NCI-H69 (cell line): ENCODE results near the gene ADGRF3.
"Not testable (repeated sequence)": the region's sequence is repeated elsewhere in the genome, so short reads cannot be mapped to it uniquely, and the experiment has no call there.

ENCODE experiments used
- DNase-seq: peaks from one replicate; lab custom pipeline; 2025; lab: John Stamatoyannopoulos, UW

Gene ADGRF3

GRCh38 chr2:26349690-26350089 is 3.1 kb upstream of the ADGRF3 start:
- DNase-seq, result no peak

DNA sequence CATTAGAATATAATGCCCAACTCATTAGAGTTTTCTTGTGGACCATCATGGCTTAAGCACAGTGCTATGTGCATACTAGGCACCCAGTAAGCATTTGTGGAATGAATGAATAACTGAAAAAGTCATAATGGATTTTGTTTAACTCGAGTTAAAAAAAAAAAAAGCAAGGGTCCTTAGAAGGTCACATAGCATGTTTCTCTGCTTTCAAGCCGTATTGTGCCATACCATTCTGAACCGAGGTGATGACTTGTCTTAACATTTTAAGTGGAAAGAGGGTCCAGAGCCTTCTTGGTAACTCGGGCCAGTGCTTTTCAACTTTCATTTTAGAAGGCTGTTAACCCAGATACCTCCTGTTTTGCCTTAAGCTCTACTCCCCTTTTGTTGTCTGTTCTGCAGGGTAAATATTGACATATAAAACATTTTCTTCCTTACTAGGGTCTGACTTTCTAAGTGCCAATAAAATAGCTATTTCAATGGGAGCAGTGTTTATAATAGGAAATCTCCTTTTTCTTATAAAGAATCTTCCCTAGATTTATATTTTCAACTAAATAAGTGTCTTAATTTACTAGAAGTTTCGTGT is 787 bp upstream of the ADGRF3 start:
- no peak for DNase-seq

DNA sequence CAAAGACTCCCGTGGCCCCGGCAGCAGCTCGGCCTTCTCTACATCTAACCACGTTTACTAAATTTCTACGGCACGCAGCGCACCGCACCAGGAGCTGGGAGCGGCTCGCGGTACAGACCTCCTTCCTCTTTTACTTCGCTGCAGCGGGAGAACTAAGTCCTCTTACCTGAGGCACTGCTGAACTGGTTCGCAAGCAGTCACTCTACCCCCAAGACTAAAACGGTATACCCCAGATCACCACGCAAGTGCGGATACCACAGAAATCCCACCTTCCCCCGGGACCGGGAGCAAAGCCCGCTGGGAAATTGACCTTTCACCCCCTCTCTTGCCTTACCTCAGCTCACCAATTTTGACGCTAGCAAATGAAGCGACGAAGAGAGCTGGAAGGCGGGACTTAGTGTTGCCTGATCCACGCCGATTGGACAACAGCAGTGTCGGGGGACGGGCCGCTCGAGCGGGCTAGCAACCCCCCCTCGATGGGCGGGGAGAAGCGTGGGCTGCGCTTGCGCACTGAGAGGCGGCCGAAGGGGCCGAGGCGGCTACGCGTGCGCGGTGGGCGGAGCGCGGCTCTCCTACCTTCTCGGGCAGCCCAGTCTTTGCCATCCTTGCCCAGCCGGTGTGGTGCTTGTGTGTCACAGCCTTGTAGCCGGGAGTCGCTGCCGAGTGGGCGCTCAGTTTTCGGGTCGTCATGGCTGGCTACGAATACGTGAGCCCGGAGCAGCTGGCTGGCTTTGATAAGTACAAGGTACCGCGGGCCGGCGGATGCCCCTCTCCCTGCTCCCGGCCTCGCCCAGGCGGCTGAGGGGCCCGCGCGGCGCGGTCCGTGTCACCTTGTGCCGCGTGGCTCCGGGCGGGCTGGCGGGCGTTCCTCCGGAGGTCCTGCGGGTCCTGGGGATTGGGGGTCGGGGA is 790 bp downstream of the ADGRF3 start, which contains the start of gene SELENOI:
Gene SELENOI (plus strand): TSS at position 599 of the 909 bp plus-strand sequence. CDS start 90 bp downstream, at position 689.
- DNase-seq, result peak; percentile 98

DNA sequence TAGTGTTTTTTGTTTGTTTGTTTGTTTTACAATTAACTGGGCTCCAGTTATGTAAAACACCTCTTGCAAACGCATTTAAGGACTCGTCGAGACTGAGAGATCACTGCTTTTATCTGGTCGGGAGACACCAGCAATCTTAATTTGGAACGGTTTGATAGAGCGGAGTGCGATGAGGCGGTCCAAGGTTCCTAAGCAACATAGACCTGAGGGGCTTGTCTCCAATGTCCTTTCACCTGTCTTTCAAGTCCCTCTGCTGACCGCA is 1.4 kb downstream of the ADGRF3 start:
- peak; percentile 61 for DNase-seq

GRCh38 chr2:26344581-26345282 is 1.9 kb downstream of the ADGRF3 start:
- peak; percentile 30 for DNase-seq

GRCh38 chr2:26340831-26341230 is 5.8 kb downstream of the ADGRF3 start:
- no peak for DNase-seq

DNA sequence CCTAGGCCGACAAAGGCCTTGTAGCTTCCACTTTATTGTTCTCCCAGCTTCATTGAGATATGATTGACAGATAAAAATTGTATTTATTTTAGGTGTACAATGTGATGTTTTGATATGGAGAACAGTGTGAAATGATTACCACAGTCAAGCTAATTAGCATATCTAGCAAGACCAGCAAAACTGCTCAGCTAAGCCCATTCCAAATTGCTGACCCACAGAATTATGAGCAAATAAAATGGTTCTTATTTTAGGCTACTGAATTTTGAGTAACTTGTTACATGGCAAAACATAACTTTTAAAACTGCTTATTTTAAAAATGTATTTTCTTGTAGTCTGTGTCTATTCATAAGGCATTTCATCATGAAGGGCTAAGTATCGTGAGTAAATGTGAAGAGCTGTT is 9.3 kb downstream of the ADGRF3 start:
- no peak for DNase-seq

DNA sequence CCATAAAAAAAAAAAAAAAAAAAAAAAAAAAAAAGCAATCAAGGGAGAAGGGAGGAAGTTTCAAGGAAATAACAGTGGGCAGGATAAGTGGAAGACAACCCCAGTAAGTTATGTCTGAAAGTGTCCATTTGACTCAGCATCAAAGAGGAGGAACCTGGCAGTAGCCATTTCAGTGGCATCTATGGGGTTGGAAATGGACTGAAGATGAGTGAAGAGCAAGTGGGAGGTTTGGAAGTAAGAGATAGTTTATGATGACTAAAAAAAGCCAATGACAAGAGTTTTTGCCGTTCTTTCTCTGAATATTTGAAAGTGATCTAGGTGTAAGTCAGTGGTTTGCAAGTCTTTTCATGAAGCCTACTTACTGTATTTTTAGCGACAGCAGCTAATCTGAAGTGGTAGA is 9.9 kb downstream of the ADGRF3 start:
- no peak for DNase-seq

GRCh38 chr2:26335231-26335630 is 11.4 kb downstream of the ADGRF3 start:
- no peak for DNase-seq

DNA sequence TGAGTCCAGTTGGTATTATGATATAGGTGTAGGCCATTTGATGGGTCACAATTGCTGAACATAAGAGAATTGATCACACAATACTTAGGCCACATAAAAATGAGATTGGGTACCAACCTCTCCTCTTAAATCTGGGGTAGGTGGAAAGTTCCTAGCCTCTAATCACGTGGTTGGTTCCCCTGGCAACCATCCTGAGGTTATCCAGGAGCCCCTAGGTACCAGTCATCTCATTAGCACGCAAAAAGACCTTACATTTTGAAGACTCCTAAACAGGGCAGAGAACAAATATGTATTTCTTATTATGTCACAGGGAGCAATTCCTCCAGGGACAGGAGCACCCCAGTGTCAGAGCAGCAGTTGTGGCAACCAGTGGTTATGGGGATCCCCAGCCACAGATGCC is 13.3 kb downstream of the ADGRF3 start:
- DNase-seq, result peak; percentile 13

GRCh38 chr2:26331321-26331720 is 15.3 kb downstream of the ADGRF3 start:
- not testable (repeated sequence) for DNase-seq

DNA sequence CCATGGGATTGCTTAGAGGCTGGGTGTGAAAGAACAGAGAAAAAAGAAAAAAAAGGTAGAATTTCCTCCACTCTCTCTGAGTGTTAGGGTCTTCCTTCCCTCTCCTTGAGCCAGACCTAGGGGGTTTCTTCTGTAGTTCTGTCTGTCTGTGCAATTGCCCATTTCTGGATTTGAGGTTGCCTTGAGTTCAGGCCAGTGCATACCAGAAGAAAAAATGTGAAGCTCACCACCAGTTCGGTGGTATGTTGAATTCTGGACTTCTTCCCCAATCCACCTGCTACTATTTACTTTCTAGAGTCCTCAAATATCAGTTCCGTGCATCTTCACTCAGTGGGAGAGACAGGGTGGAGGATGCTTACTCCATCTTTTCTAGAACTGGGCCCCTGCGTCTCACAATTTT is 16.0 kb downstream of the ADGRF3 start:
- no peak for DNase-seq

DNA sequence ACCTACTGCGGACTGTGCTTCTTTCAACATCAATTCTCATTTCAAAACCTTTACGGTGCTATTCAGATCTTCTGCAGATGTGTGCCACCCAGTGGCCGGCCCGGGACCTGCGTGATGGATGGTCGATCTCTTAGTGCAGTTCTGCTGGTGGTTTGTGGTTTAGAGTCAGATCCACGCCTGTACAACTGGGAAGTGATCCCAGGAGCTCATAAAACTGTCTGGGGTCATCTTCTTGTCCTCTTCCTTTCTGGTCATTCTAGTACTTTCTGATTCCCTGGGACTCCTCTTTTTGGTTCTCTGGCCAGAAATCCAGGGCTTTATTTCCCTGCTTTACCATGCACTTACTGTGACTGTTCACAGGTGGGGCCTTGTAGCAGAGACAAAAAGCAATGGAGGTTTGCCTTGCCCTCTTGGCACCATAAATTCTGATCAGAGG is 16.5 kb downstream of the ADGRF3 start:
- peak; percentile 71 for DNase-seq

- not testable (repeated sequence) for DNase-seq
These were observed 17.5 kb downstream of the ADGRF3 start for GRCh38 chr2:26329083-26329482.

- DNase-seq, result no peak
These were observed 19.0 kb downstream of the ADGRF3 start for GRCh38 chr2:26327291-26328272.

GRCh38 chr2:26326514-26326913 is 20.1 kb downstream of the ADGRF3 start:
- DNase-seq, result no peak

- DNase-seq, result no peak
These were observed 20.7 kb downstream of the ADGRF3 start for GRCh38 chr2:26325851-26326250.

- DNase-seq, result peak; percentile 6
These were observed 21.7 kb downstream of the ADGRF3 start for GRCh38 chr2:26324903-26325302.

- not testable (repeated sequence) for DNase-seq
These were observed 22.1 kb downstream of the ADGRF3 start for GRCh38 chr2:26324479-26324878.

DNA sequence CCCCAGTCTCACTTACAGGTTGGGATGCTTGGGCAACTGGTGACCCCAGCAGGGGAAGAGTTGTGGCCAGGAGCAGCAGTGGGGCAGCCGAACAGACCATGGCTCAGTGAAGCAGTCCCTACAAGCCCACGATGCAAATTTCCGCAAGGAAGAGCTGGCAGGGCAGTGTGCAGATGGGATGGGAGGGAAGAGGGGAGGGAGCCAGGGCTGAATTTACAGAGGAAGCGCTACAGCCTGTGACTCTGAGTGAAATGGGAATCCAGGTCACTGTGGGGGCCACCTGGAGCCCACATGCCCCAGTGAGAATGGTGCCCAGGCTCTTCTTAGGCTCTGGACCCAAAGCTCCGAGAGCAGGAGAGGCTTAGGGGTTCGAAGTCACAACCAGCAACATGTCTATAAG is 27.6 kb downstream of the ADGRF3 start:
- no peak for DNase-seq

GRCh38 chr2:26317377-26318105 is 29.0 kb downstream of the ADGRF3 start:
- DNase-seq, result no peak
